DMS 273 treated with DMSO at 0.1 percent for 48 hours (cell line): ENCODE results near the gene MYO15A.

Source experiments
- DNase-seq: peaks from one replicate; lab custom pipeline; 2025; lab: John Stamatoyannopoulos, UW

Gene MYO15A, protein sequence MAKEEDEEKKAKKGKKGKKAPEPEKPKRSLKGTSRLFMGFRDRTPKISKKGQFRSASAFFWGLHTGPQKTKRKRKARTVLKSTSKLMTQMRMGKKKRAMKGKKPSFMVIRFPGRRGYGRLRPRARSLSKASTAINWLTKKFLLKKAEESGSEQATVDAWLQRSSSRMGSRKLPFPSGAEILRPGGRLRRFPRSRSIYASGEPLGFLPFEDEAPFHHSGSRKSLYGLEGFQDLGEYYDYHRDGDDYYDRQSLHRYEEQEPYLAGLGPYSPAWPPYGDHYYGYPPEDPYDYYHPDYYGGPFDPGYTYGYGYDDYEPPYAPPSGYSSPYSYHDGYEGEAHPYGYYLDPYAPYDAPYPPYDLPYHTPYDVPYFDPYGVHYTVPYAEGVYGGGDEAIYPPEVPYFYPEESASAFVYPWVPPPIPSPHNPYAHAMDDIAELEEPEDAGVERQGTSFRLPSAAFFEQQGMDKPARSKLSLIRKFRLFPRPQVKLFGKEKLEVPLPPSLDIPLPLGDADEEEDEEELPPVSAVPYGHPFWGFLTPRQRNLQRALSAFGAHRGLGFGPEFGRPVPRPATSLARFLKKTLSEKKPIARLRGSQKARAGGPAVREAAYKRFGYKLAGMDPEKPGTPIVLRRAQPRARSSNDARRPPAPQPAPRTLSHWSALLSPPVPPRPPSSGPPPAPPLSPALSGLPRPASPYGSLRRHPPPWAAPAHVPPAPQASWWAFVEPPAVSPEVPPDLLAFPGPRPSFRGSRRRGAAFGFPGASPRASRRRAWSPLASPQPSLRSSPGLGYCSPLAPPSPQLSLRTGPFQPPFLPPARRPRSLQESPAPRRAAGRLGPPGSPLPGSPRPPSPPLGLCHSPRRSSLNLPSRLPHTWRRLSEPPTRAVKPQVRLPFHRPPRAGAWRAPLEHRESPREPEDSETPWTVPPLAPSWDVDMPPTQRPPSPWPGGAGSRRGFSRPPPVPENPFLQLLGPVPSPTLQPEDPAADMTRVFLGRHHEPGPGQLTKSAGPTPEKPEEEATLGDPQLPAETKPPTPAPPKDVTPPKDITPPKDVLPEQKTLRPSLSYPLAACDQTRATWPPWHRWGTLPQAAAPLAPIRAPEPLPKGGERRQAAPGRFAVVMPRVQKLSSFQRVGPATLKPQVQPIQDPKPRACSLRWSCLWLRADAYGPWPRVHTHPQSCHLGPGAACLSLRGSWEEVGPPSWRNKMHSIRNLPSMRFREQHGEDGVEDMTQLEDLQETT (N-terminal part only)

DNA sequence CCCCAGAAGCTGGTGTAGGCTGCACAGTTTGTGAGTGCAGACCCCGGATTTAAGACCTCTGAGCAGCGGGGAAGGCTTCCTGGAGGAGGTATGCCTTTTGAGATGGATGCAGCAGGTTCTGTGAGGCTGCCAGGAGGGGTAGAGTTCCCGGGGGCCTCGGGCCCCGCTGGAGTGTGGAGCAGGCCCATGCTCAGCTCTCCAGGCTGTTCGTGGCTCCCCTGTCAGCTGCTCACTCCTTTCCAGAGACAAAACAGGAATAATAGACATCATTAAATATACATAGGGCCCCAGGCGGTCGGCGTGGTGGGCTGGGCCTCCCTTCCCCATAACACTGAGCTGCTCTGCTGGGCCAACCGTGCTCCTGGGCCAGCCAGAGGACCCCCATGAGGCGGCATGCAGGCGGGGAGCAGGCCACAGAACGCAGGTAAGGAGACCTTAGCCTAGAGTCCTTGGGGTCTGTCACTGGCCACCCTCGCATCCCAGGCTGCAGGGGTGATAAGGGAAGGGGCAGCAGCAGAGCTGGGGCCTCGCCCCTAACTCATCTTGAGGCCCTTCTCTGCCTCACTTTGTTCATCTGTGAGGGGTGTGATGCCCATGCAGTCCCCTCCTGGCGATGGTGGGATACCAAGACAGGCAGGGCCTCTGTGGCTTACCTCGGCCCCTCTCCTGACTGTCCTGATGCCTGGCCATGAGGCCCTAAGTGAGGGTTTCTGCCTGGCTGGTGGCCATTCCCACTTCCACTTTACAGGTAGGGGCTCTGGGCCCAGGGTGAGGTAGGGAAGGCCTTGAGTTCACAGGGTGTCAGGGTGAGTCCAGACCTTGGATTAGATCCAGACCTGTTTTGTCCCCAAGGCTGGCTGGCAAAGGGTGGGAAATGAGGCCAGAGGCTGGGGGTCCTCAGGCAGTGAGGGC, at the start of gene MYO15A:
MYO15A (plus strand) TSS at position 356 of the 912 bp plus-strand sequence. CDS start 10,045 bp downstream, outside the sequence.
- DNase-seq, result no peak

GRCh38 chr17:18059283-18059682, 49.3 kb upstream of the MYO15A start:
- no peak for DNase-seq

GRCh38 chr17:18064053-18064452, 44.5 kb upstream of the MYO15A start:
- DNase-seq, result no peak

DNA sequence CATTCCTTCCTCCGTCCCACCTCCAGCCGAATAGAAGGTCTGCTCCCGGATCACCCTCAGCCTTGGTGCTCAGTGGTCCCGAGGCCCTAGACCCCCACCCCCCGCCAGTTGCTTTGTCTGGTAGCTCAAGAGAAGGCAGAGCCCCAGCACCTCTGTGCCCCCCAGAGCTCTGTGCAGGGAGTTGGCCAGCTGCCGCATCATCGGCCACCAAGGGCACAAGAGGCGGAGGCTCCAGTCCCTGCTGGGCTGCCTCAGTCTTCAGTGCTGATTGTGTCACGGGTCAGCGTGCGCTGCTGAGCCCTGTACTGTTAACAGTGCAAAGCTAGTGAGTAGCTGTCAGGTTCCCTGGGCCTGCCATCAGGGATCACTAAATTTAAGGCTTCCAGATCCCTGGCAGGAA, 43.0 kb upstream of the MYO15A start:
- DNase-seq, result no peak

DNA sequence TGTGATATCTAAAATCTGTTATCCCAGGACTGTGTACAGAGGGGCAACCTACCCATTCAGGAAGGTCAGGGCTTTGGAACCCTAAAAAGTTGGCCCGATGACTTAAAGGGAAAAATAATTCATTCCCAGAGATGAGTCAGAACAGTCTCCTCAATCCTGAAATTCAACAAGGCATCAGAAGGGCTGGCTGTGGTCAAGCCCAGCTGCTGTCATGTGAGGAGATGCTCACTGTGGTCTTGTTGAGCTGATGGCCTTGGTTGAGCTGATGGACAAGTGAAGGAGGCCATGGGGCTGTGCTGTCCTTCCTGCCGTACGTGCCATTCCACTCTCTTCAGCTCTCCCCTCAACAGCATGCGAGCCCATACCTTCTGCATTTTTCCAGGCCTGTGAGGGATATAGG, 41.7 kb upstream of the MYO15A start:
- no peak for DNase-seq

DNA sequence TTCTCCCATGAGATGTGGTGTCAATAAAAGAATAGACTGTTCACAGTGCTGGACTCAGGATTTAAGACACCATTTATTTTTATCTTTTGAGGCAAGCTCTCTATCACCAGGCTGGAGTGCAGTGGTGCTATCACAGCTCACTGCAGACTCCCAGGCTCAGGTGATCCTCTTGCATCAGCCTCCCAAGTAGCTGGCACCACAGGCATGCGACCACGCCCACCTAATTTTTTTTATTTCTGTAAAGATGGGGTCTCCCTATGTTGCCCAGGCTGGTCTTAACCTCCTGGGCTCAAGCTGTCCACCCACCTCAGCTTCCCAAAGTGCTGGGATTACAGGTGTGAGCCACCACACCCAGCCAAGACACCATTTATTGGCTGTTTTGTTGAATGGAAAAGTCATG, 39.5 kb upstream of the MYO15A start:
- DNase-seq, result no peak

DNA sequence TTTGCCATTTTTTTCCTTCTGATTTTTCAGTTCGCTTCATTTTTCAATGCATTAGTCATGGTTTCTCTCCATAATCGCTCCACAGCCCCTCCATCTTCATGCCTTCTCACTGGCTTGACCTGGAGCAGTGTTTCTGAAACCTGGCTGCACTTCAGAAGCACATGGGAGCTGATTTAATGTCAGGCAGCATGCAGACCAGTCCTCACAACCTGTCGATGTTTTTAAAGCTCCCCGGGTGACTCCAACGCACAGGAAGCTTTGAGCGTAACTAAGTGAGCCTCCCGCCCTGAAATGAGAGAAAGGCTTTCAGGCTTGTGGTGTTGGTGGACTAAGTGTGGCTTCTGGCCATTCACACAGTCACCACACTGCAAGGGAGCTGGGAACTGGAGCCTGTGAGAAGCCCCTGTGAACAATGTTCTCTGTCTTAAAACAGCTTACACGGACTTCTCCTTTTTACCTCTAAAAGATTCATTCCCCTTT, 37.7 kb upstream of the MYO15A start:
- DNase-seq, result peak; percentile 77

GRCh38 chr17:18071751-18072150, 36.8 kb upstream of the MYO15A start:
- DNase-seq, result no peak

- no peak for DNase-seq
Measured at GRCh38 chr17:18074566-18075272, 33.8 kb upstream of the MYO15A start.

DNA sequence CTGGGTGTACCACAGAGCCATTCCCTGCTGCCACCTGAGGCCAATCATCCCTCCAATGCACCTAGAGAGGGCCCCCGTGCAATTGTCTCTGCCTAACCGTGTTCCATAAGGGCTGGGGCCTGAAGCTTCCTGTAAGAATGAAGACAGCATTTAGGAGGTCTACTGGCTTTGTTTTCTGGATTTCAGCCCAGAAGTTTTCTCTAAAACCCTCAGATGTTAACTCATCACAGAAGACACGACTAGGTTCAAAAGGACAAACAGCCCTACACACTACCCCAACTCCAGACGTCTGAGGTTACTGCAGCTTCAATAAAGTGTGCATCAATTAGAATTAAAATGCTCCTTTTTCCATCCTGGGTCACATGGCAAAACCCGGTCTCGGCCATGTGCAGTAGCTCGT, 31.6 kb upstream of the MYO15A start:
- DNase-seq, result no peak

DNA sequence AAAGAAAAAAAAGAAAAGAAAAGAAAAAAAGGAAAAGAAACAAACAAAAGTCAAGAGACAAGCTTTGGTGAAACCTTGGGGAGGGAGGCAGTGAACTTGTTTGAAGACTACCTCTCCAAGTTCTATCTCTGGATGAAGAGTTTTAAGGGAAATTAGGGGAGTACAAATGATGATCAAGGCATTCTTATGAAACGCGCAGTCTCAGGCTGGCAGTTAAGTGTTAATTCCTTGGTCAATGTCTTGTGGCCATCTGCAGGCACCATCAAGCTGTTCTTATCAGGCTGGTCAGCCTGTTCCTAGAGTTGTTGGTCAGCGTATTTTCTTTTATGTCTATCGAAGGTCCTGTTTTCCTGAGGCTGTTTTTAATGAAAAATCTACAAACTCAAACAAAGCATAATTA, 29.0 kb upstream of the MYO15A start:
- no peak for DNase-seq

- DNase-seq, result no peak
Measured at GRCh38 chr17:18084256-18084655, 24.3 kb upstream of the MYO15A start.

GRCh38 chr17:18087610-18088491, 20.7 kb upstream of the MYO15A start, which contains the start of gene DRG2:
TSS of gene DRG2 (plus strand) at chr17:18087948. CDS start at chr17:18088024, 76 bp downstream.
- peak; percentile 59 for DNase-seq

DNA sequence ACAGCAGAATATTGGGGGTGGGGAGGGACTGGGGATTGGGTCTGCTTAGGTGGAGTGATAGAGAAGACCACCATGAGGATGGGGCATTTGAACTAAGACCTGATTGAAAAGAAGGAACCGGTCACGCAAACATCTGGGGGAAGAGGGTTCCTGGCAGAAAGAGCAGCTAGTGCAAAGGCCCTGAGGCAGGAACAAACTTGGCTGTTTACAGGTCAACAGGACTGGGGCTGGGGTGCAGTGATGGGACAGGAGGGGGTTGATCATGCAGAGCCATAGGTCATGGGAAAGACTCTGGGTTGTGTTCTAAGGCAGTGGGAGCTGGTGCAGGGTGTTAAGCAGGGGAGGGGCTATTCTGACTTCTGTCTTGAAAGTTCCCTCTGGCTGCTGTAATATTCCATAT, 18.9 kb upstream of the MYO15A start:
- DNase-seq, result no peak

DNA sequence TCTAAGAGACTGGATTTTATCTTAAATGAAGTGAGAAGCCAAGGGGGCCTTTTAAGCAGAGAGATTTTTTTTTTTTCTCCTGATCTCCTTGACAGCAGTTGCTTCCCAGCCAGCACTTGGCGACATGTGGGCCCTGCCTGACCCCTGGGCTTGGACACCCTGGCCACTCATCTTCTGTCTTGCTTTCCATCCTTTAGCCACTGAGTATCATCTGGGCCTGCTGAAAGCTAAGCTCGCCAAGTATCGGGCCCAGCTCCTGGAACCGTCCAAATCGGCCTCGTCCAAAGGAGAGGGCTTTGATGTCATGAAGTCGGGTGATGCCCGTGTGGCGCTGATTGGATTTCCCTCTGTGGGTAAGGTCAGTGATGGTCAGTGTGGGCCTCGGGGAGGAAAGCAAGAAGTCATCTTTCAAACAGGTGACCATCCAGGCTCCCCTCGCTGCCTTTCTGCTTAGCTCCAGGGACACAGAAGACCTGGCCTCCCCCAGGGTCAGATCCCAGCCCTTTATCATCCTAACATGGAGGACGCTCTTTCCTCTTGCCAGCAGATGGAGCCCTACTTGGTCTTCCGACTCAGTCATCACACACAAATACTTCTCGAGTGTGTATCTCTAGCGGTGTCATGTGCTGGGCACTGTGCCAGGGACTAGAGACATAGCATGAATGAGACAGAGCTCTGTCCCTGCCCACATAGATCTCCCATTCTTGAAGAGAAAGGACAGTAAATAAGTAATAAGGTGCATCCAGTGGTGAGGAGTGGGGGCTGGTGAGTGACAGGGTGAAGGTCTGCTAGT, 14.7 kb upstream of the MYO15A start:
- no peak for DNase-seq

- DNase-seq, result no peak
Measured at GRCh38 chr17:18094409-18094807, 14.1 kb upstream of the MYO15A start.

DNA sequence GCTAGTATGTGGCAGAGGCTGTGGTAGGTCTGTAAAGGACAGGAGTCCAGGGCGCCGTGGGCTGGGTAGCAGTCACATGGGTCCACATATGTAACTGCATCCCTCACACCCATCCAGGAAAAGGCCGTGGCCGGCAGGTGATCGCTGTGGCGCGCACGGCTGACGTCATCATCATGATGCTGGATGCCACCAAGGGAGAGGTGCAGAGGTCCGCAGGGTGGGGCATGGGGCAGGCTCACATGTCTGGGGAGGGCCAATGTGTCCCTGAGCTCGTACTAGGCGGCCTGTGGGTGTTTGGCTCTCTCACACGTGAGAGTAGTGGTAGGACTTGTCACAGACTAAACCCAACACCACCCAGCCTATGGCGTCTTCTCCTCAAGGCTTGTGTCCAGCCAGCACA, 9.0 kb upstream of the MYO15A start:
- DNase-seq, result no peak

DNA sequence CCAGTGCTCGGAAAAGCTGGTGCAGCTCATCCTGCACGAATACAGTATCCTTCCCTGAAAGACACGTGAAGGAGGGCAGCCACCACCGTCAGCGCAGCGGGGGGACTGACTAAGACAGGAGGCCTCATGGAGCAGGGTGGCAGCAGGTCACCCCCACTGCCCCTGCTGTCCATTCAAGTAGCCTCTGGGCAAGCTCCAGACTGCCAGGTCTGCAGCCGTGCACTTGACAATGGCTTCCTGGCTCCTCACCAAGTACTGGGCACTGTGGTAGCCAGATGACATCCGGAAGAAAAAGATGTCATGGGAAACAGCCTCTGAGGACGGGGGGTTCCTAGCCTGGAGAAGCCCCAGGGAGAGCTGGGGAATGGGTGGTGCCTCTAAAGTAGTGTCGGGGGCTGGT, 7.9 kb upstream of the MYO15A start:
- no peak for DNase-seq

DNA sequence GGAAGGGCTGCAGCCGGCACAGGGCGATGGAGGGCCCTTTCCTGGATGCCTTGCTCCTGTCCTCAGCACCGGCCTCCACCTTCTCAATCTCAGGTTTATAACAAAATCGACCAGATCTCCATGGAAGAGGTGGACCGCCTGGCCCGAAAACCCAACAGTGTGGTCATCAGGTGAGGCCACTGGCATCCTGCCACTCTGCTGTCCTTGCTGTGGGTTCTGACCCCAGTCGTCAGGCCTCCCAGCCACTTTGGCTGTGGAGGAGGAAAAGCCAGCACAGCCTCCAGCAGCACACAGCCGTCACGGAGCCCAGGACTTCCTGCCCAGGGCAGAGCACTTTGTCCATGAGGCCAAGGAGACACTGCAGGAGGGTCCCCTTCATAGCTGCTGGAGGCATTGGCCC, 6.7 kb upstream of the MYO15A start:
- DNase-seq, result no peak
